Loucy (cell line): ENCODE results near the gene GSTT2.

ENCODE experiments used
- H2AFZ ChIP-seq: fragments of 200-600 bp; sonication (generic); 2 replicates; pipeline ENCODE4 v1.6.0; 2016; ENCODE audit warnings: antibody characterized with exemption, mild to moderate bottlenecking, low read length, moderate library complexity
- H3F3A ChIP-seq: fragments of 200-600 bp; 2 replicates; pipeline ENCODE4 v1.6.0; 2016; ENCODE audit warnings: antibody characterized with exemption, low read depth, mild to moderate bottlenecking
- H3K27me3 ChIP-seq: fragments of 200-600 bp; sonication (generic); 2 replicates; pipeline ENCODE4 v1.6.1; 2014; ENCODE audit warnings: low read length, mild to moderate bottlenecking; ENCODE audit not compliant: insufficient read depth, poor library complexity, severe bottlenecking
- H3K36me3 ChIP-seq: fragments of 200-600 bp; sonication (generic); 2 replicates; pipeline ENCODE4 v1.6.1; 2016; ENCODE audit warnings: low read length; ENCODE audit not compliant: insufficient read depth
- H3K4me1 ChIP-seq: fragments of 200-600 bp; sonication (generic); 2 replicates; pipeline ENCODE4 v1.5.1; 2014; ENCODE audit warnings: low read length, mild to moderate bottlenecking; ENCODE audit not compliant: insufficient read depth, poor library complexity, severe bottlenecking
- H3K4me2 ChIP-seq: fragments of 200-600 bp; sonication (generic); 2 replicates; pipeline ENCODE4 v1.6.0; 2014; ENCODE audit warnings: antibody characterized with exemption, low read length, low read depth, mild to moderate bottlenecking; ENCODE audit not compliant: poor library complexity, severe bottlenecking
- H3K4me3 ChIP-seq: fragments of 200-600 bp; sonication (generic); 2 replicates; pipeline ENCODE4 v1.5.1; 2014; ENCODE audit warnings: low read length, mild to moderate bottlenecking, mixed read lengths; ENCODE audit not compliant: poor library complexity, severe bottlenecking
- H3K79me2 ChIP-seq: fragments of 200-600 bp; sonication (generic); 2 replicates; pipeline ENCODE4 v1.6.1; 2014; ENCODE audit warnings: low read length; ENCODE audit not compliant: insufficient read depth
- H3K9ac ChIP-seq: fragments of 200-600 bp; sonication (generic); 2 replicates; pipeline ENCODE4 v1.6.0; 2014; ENCODE audit warnings: mild to moderate bottlenecking, low read depth, low read length, moderate library complexity; ENCODE audit not compliant: poor library complexity, severe bottlenecking
- H3K9me2 ChIP-seq: fragments of 200-600 bp; sonication (generic); replicated peaks from 2 replicates; pipeline ENCODE4 v1.6.1; 2016; ENCODE audit warnings: low read depth, low read length, mixed read lengths
- H3K9me3 ChIP-seq: fragments of 200-600 bp; sonication (generic); 2 replicates; pipeline ENCODE4 v1.6.1; 2014; ENCODE audit warnings: mild to moderate bottlenecking, antibody characterized with exemption, low read length, low read depth; ENCODE audit not compliant: insufficient read depth
- H4K20me1 ChIP-seq: fragments of 200-600 bp; sonication (generic); 2 replicates; pipeline ENCODE4 v1.6.0; 2014; ENCODE audit warnings: antibody characterized with exemption, low read length, mild to moderate bottlenecking; ENCODE audit not compliant: insufficient read depth, poor library complexity, severe bottlenecking
- EZH2phosphoT487 ChIP-seq: fragments of 200-600 bp; IDR thresholded peaks from 2 replicates; pipeline ENCODE4 v1.6.1; 2018; ENCODE audit warnings: antibody characterized with exemption, mild to moderate bottlenecking, moderate library complexity, borderline replicate concordance
- TF ChIP-seq, protein P1 (sequence below): fragments of 200-600 bp; sonication (generic); conservative IDR thresholded peaks from 2 replicates; pipeline ENCODE4 v1.5.1; 2014; ENCODE audit warnings: mild to moderate bottlenecking, antibody characterized with exemption, low read length

GSTT2 gene

DNA sequence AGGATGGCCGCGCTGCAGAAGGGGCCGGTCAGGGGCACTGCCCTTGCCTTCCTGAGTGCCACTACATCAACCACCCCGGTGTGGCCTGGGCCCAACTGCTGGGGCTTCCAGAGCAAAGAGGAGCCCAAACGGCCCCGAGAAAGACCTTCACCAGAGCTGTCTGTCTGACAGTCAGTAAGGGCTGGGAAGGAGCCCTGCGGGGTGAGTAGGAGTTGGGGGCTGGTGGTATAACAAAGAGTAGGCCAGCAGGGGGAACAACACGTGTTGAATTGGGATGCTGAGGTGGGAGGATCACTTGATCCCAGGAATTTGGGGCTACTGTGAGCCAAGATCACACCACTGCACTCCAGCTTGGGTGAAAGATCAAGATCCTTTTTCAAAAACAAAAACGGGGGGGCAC, 21.4 kb downstream of the GSTT2 start:
- Histone ChIP-seq H3K9ac (no peak overlapping the region), H3K4me1 (no peaks in the 10 kb centered on the region), H3K27me3 (no peaks in the 10 kb centered on the region), H4K20me1 (no peaks in the 10 kb centered on the region), H3K9me3 (no peaks in the 10 kb centered on the region), H3K4me3 (no peak overlapping the region), H3F3A (no peaks in the 10 kb centered on the region), H3K4me2 (no peak overlapping the region), H2AFZ (no peak overlapping the region), H3K79me2 (no peaks in the 10 kb centered on the region), H3K9me2 (no peaks in the 10 kb centered on the region), H3K36me3 (no peaks in the 10 kb centered on the region)
- TF ChIP-seq EZH2phosphoT487: no peak
- TF ChIP-seq, protein P1, sequence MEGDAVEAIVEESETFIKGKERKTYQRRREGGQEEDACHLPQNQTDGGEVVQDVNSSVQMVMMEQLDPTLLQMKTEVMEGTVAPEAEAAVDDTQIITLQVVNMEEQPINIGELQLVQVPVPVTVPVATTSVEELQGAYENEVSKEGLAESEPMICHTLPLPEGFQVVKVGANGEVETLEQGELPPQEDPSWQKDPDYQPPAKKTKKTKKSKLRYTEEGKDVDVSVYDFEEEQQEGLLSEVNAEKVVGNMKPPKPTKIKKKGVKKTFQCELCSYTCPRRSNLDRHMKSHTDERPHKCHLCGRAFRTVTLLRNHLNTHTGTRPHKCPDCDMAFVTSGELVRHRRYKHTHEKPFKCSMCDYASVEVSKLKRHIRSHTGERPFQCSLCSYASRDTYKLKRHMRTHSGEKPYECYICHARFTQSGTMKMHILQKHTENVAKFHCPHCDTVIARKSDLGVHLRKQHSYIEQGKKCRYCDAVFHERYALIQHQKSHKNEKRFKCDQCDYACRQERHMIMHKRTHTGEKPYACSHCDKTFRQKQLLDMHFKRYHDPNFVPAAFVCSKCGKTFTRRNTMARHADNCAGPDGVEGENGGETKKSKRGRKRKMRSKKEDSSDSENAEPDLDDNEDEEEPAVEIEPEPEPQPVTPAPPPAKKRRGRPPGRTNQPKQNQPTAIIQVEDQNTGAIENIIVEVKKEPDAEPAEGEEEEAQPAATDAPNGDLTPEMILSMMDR: no peak

GRCh38 chr22:24002272-24002671, 22.3 kb downstream of the GSTT2 start:
- Histone ChIP-seq H3F3A (no peaks in the 10 kb centered on the region), H3K36me3 (no peaks in the 10 kb centered on the region), H3K9me3 (no peaks in the 10 kb centered on the region), H3K9ac (no peak overlapping the region), H3K79me2 (no peaks in the 10 kb centered on the region), H4K20me1 (no peaks in the 10 kb centered on the region), H2AFZ (no peak overlapping the region), H3K4me3 (no peak overlapping the region), H3K4me2 (no peak overlapping the region), H3K9me2 (no peaks in the 10 kb centered on the region), H3K4me1 (no peaks in the 10 kb centered on the region), H3K27me3 (no peaks in the 10 kb centered on the region)
- no peak for TF ChIP-seq EZH2phosphoT487
- TF ChIP-seq, protein P1: no peak

GRCh38 chr22:24002851-24003250, 22.9 kb downstream of the GSTT2 start:
- Histone ChIP-seq H3K4me2 (no peak overlapping the region), H4K20me1 (no peaks in the 10 kb centered on the region), H3K9me2 (no peaks in the 10 kb centered on the region), H3K9me3 (no peaks in the 10 kb centered on the region), H3F3A (no peaks in the 10 kb centered on the region), H3K4me1 (no peaks in the 10 kb centered on the region), H3K9ac (no peak overlapping the region), H3K4me3 (no peak overlapping the region), H3K27me3 (no peaks in the 10 kb centered on the region), H2AFZ (no peak overlapping the region), H3K36me3 (no peaks in the 10 kb centered on the region), H3K79me2 (no peaks in the 10 kb centered on the region)
- TF ChIP-seq EZH2phosphoT487: no peak
- TF ChIP-seq, protein P1: no peak
